Measurements from ENCODE around the gene TP53TG5. TPM values are rescaled to one million over a fixed set of nuclear protein-coding genes. Genes with fewer than 3 reads are reported as not detected.

Gene TP53TG5
- total RNA-seq, 1 donor from 2014 or later = 0.80 TPM

DNA sequence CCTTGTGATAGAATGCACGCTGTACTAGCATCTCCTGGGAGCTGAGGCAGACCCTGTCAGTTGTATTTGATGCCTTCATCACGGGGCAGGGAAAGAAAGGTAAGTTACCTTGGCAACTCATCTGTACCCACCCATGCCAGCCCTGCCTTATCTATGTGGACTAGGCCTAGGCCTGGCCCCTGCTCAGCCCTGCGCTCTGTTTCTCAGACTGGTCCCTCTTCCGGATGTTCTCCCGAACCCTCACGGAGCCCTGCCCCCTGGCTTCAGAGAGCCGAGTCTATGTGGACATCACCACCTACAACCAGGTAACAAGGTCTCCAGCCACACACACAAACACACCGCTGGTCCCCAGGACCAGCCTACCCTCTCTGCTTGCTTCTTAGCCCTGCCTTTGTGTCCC lies 42.0 kb upstream of the TP53TG5 start:
- DNase-seq = no peak
- peak overlapping the region; percentile 89 for H3K27ac ChIP-seq (replicated peaks)
- H3K4me1 ChIP-seq = peaks cover 57% of the 10 kb centered on the region
- intact Hi-C loops (cut with micrococcal nuclease) = no loop called here
- peaks cover 53% of the 10 kb centered on the region for H3K36me3 ChIP-seq
- no peaks in the 10 kb centered on the region for H3K9me3 ChIP-seq (replicated peaks)
- TF ChIP-seq, protein P1, sequence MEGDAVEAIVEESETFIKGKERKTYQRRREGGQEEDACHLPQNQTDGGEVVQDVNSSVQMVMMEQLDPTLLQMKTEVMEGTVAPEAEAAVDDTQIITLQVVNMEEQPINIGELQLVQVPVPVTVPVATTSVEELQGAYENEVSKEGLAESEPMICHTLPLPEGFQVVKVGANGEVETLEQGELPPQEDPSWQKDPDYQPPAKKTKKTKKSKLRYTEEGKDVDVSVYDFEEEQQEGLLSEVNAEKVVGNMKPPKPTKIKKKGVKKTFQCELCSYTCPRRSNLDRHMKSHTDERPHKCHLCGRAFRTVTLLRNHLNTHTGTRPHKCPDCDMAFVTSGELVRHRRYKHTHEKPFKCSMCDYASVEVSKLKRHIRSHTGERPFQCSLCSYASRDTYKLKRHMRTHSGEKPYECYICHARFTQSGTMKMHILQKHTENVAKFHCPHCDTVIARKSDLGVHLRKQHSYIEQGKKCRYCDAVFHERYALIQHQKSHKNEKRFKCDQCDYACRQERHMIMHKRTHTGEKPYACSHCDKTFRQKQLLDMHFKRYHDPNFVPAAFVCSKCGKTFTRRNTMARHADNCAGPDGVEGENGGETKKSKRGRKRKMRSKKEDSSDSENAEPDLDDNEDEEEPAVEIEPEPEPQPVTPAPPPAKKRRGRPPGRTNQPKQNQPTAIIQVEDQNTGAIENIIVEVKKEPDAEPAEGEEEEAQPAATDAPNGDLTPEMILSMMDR (IDR thresholded peaks at IDR 0.05; ENCODE audit: borderline replicate concordance) = no peak
- H3K27me3 ChIP-seq (ENCODE audit: low read depth) = no peaks in the 10 kb centered on the region
- H3K4me3 ChIP-seq = no peak overlapping the region

DNA sequence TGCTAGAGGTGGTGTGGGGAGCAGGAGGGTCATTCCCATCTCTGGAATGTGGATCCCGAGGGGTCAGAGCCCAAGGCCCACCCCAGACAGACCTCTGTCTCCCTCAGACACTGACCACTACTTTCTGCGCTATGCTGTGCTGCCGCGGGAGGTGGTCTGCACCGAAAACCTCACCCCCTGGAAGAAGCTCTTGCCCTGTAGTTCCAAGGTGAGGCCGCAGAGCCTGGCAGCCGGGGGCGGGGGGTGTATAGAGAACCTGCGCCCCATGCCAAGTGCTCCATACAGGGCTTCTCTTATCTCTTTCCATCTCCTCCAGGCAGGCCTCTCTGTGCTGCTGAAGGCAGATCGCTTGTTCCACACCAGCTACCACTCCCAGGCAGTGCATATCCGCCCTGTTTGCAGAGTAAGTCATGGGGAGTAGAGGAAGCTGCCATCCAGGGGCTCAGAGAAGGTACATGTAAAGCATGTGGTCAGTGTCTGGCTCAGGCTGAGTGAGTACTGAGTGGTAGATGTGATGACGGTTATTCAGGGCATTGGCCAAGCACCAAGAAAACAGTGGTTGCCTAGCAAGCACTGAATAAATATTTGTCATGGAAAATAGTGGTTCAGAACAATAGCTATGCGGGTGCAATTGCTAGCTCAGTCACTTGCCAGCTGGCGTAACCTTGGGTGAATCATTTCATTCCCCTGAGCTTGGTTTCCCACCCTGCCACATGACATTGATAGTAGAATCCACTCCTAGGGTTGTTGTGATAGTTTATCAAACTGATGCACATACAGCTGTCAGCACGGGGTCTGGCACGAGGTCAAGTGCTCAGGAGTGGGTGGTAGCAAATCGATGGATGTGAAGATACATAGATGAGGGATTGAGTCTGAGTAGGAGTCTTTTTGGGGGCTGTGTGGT lies 41.3 kb upstream of the TP53TG5 start:
- H3K36me3 ChIP-seq = peaks cover 47% of the 10 kb centered on the region
- intact Hi-C loops (cut with micrococcal nuclease) = no loop called here

DNA sequence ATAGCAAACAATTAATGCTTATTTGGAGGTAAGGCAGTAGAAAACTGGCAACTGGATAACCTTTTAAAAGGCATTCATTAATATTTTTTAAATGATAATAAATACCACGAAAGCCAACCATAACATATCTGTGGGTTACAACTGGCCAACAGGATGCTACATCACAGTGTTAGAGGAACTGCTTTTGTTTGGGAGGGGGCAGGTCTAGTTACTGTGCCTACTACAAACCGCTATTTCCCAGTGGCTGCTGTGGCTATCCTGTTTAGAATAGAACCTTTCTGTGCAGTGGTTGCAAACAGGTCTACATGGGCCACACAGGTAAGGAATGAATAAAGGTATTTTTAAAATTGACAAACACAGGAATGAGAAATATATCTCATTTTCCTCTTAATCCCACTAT lies 38.8 kb upstream of the TP53TG5 start:
- Histone ChIP-seq H3K27ac (replicated peaks) (peak overlapping the region; percentile 91), H3K36me3 (peaks cover 21% of the 10 kb centered on the region), H3K27me3 (ENCODE audit: low read depth) (no peaks in the 10 kb centered on the region), H3K4me3 (peak overlapping the region; percentile 96), H3K4me1 (peaks cover 58% of the 10 kb centered on the region), H3K9me3 (replicated peaks) (no peaks in the 10 kb centered on the region)
- DNase-seq = no peak
- TF ChIP-seq, protein P1 (IDR thresholded peaks at IDR 0.05; ENCODE audit: borderline replicate concordance) = no peak
- intact Hi-C loops (cut with micrococcal nuclease) = no loop called here

More for the DNA sequence above, 41.3 kb upstream of the TP53TG5 start:
- Histone ChIP-seq H3K4me3 (peak overlapping the region; percentile 25), H3K4me1 (peaks cover 58% of the 10 kb centered on the region), H3K9me3 (replicated peaks) (no peaks in the 10 kb centered on the region), H3K27me3 (ENCODE audit: low read depth) (no peaks in the 10 kb centered on the region), H3K27ac (replicated peaks) (peak overlapping the region; percentile 89)
- peak; percentile 61 for DNase-seq
- TF ChIP-seq, protein P1 (IDR thresholded peaks at IDR 0.05; ENCODE audit: borderline replicate concordance) = no peak

DNA sequence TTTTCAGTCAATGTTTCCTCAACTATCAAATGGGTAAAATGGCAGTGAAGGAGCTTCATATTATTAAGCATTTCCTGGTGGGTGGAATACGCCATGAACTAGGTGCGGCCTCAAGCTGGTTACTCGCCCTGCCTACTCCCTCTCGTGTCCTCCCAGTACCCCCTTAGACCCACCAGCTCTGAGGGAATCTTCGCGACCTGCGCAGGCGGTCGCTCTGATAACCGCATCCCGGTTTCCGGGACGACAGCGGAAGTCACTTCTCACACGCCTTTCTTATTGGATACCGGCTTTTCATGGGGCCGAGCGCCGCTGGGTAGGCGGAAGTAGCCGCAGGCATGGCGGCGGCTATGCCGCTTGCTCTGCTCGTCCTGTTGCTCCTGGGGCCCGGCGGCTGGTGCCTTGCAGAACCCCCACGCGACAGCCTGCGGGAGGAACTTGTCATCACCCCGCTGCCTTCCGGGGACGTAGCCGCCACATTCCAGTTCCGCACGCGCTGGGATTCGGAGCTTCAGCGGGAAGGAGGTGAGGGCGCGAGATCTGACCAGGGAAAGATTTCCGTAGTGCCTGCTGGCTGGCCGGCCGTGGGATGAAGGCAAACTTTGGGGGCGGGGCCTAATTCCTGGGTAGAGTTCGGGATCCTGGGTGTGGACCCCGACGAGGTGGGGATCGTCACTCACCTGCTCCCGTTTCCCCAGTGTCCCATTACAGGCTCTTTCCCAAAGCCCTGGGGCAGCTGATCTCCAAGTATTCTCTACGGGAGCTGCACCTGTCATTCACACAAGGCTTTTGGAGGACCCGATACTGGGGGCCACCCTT lies 37.9 kb upstream of the TP53TG5 start, which contains the start of gene PIGT:
PIGT (plus strand) TSS at position 320 of the 816 bp plus-strand sequence; CDS start at position 336, 16 bp downstream.
- Histone ChIP-seq H3K9me3 (replicated peaks) (no peaks in the 10 kb centered on the region), H3K27me3 (ENCODE audit: low read depth) (no peaks in the 10 kb centered on the region), H3K27ac (replicated peaks) (peak within 1 kb of the TSS; percentile 91), H3K4me3 (peak within 1 kb of the TSS; percentile 96), H3K4me1 (peaks cover 67% of the 10 kb centered on the region), H3K36me3 (peaks cover 19% of the 10 kb centered on the region)
- DNase-seq = peak; percentile 86
- intact Hi-C loops (cut with micrococcal nuclease) = no loop called here
- TF ChIP-seq, protein P1 (IDR thresholded peaks at IDR 0.05; ENCODE audit: borderline replicate concordance) = no peak

DNA sequence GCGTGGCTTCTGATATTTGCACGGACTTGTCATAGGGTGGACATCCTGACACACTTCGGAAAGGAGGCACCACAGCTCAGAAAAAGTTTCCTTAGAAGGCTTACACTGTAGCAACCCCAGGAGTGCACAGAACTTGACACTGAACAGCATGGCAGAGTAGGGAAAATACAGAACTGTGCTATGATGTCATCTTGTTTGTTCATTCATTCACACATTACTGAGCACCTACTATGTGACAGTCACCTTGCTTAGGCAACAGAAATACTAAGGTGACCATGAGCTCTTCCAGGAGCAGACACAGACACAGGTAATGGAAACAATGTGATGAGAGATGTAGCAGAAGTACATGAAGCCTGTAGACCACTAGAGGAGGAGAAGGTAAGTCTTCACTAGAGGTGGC lies 35.4 kb upstream of the TP53TG5 start:
- Histone ChIP-seq H3K4me3 (no peak overlapping the region), H3K4me1 (peaks cover 68% of the 10 kb centered on the region), H3K27ac (replicated peaks) (no peak overlapping the region), H3K27me3 (ENCODE audit: low read depth) (no peaks in the 10 kb centered on the region), H3K9me3 (replicated peaks) (no peaks in the 10 kb centered on the region), H3K36me3 (peaks cover 31% of the 10 kb centered on the region)
- DNase-seq = no peak
- TF ChIP-seq, protein P1 (IDR thresholded peaks at IDR 0.05; ENCODE audit: borderline replicate concordance) = no peak
- intact Hi-C loops (cut with micrococcal nuclease) = no loop called here

All from left ventricle myocardium inferior (tissue), 1 donor.